ENCODE measurements around the gene PTPN6.

The PTPN6 gene

GRCh38 chr12:6941782-6942181 is 9.4 kb upstream of the PTPN6 start:
- DNase-seq (ENCODE audit: low read depth): no peak

GRCh38 chr12:6942331-6942665 is 8.9 kb upstream of the PTPN6 start:
- DNase-seq (ENCODE audit: low read depth): no peak

DNA sequence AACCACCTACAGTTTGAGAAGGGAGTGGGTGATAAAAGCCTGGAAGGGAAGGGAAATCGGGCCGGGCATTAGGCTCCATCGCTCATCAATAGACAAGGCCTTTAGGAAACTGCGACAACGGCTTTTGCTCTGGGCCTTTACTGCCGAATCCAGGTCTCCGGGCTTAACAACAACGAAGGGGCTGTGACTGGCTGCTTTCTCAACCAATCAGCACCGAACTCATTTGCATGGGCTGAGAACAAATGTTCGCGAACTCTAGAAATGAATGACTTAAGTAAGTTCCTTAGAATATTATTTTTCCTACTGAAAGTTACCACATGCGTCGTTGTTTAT is 7.8 kb upstream of the PTPN6 start:
- DNase-seq (ENCODE audit: low read depth): no peak

GRCh38 chr12:6943722-6944380 is 7.3 kb upstream of the PTPN6 start, which contains the start of the genes C12orf57 and RNU7-1:
C12orf57 (plus strand) TSS chr12:6944022; CDS start chr12:6944122, 100 bp downstream.
RNU7-1 (plus strand) TSS chr12:6943816.
- no peak for DNase-seq (ENCODE audit: low read depth)

- DNase-seq (ENCODE audit: low read depth): no peak
Observed at GRCh38 chr12:6944381-6945186, 6.6 kb upstream of the PTPN6 start.

GRCh38 chr12:6945613-6946012 is 5.5 kb upstream of the PTPN6 start:
- no peak for DNase-seq (ENCODE audit: low read depth)

- DNase-seq (ENCODE audit: low read depth): no peak
Observed at GRCh38 chr12:6946033-6946919, 4.9 kb upstream of the PTPN6 start.

GRCh38 chr12:6946920-6947374 is 4.2 kb upstream of the PTPN6 start:
- no peak for DNase-seq (ENCODE audit: low read depth)

GRCh38 chr12:6947615-6948014 is 3.5 kb upstream of the PTPN6 start:
- DNase-seq (ENCODE audit: low read depth): no peak

DNA sequence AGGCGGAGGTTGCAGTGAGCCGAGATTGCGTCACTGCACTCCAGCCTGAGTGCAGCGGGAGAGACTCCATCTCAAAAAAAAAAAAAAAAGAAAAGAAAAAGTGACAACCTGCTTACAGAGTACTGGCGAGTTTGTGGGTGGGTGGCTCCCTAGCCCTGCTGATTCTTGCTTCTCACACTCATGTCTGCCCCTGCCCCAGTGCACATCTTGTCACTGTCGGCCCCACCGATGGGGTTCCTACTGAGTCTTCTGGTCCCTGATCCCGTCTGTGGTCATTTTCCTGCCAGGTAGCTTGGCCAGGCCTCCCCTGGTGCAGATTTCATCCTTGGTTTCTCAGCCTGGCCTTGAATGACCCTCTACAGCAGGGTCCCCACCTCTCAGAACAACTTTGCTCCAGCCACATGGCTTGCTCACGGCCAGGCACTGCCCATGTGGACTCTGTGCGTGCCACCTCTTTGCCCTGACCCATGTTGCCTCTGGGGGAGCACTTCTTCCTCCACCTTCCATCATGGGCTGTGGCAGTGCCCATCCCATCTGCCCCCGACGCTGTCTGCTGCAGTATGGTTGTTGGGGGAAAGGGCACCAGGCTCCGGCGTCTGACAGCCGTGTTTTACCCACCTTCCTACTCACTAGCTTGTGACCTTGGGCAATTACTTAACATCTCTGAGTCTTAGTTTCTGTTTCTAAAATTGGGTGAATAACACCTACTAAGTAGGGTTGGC is 2.1 kb upstream of the PTPN6 start:
- no peak for DNase-seq (ENCODE audit: low read depth)

GRCh38 chr12:6950401-6950801 is 755 bp upstream of the PTPN6 start:
- DNase-seq (ENCODE audit: low read depth): no peak

DNA sequence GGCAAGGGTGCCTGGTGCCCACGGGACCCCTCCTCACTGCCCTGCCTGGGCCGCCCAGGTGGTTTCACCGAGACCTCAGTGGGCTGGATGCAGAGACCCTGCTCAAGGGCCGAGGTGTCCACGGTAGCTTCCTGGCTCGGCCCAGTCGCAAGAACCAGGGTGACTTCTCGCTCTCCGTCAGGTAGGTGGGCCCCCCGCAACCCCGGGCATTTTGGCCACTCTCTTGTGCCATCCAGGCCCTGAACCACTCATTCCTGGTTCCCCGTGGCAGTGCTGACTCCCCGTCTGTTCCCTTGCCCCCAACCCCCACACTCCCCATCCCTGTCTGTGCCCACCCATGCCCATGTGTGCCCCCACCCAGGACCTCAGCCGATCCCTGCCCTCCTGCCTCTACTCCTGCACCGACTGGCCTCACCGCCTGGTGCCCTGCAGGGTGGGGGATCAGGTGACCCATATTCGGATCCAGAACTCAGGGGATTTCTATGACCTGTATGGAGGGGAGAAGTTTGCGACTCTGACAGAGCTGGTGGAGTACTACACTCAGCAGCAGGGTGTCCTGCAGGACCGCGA is 480 bp downstream of the PTPN6 start:
- no peak for DNase-seq (ENCODE audit: low read depth)

- DNase-seq (ENCODE audit: low read depth): no peak
Observed at GRCh38 chr12:6952121-6952862, 1.1 kb downstream of the PTPN6 start.

GRCh38 chr12:6952863-6953441 is 1.8 kb downstream of the PTPN6 start:
- DNase-seq (ENCODE audit: low read depth): no peak

DNA sequence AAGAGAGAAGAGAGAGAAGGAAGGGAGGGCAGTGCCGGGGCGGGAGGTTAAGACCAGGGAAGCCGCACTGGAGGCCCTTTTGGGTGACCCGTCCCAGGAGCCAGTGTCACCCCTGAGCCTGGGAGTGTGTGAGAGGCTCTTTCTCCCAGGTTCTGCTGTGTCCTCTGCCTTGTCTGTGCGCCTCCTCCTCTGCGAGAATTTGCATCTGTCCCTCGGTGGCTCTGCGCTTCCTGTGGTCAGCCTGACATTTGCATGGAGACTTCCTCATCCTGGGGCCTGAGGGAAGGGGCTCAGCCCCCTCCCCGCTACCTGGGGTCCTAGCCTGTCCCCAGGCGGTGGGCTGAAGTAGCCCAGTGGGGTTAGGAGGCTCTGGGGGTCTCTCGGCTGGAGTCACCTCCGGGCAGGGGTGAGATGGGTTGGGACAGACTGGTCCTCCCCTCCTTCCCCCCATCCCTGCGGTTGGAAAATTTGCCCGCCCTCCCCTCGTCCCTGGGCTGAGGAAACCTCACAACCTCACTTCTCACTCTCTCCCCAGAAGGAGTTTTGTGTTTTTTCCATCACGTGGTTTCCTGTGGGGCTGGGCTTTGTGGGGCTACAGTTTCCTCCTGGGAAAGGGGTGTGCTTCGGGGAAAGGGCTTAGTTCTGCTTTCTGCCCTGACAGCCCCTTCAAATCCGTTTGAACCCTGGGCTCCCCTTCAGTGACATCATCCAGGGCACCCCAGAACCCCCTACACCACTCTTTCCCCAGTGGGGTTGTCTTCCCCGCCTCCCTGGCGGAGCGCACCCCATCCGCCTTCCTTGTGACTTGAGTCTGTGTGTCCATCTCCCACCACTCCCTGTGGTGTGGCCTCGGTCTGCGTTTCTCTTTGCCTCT is 2.5 kb downstream of the PTPN6 start:
- DNase-seq (ENCODE audit: low read depth): no peak

DNA sequence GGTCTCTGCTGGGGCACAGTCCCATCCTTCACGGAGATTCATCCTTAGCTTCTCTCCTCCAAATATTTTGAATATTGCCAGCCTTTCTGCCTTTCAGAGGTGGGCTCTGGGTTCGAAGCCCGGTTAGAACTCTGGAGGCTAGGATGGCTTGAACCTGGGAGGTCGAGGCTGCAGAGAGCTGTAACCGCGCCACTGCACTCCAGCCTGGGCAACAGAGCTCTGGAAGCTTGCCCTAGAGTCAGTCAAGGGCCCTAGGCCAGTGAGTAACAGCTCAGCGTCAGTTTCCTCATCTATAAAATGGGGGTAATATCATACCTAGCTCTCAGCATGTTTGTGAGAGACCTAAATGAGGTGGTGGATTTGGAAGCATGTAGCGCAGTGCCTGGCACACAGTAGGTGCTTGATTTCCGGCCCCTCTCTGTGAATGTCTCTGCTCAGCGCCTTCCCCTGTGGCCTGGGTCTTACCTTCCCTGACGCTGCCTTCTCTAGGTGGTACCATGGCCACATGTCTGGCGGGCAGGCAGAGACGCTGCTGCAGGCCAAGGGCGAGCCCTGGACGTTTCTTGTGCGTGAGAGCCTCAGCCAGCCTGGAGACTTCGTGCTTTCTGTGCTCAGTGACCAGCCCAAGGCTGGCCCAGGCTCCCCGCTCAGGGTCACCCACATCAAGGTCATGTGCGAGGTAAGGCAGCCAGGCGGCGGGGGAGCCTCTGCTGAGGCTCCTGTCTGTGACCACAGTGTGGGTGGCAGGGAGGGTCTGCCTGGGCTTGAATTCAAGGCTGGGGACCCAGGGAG is 3.4 kb downstream of the PTPN6 start:
- DNase-seq (ENCODE audit: low read depth): no peak

- DNase-seq (ENCODE audit: low read depth): no peak
Observed at GRCh38 chr12:6955108-6956020, 4.2 kb downstream of the PTPN6 start.

Measured in stimulated activated CD8-positive, alpha-beta memory T cell treated with anti-CD3 and anti-CD28 coated beads, Interleukin-15, amount 100 ng/mL, for 24 hours (primary cell).